Measurements from ENCODE around the gene CCDC88B.

Gene CCDC88B, protein sequence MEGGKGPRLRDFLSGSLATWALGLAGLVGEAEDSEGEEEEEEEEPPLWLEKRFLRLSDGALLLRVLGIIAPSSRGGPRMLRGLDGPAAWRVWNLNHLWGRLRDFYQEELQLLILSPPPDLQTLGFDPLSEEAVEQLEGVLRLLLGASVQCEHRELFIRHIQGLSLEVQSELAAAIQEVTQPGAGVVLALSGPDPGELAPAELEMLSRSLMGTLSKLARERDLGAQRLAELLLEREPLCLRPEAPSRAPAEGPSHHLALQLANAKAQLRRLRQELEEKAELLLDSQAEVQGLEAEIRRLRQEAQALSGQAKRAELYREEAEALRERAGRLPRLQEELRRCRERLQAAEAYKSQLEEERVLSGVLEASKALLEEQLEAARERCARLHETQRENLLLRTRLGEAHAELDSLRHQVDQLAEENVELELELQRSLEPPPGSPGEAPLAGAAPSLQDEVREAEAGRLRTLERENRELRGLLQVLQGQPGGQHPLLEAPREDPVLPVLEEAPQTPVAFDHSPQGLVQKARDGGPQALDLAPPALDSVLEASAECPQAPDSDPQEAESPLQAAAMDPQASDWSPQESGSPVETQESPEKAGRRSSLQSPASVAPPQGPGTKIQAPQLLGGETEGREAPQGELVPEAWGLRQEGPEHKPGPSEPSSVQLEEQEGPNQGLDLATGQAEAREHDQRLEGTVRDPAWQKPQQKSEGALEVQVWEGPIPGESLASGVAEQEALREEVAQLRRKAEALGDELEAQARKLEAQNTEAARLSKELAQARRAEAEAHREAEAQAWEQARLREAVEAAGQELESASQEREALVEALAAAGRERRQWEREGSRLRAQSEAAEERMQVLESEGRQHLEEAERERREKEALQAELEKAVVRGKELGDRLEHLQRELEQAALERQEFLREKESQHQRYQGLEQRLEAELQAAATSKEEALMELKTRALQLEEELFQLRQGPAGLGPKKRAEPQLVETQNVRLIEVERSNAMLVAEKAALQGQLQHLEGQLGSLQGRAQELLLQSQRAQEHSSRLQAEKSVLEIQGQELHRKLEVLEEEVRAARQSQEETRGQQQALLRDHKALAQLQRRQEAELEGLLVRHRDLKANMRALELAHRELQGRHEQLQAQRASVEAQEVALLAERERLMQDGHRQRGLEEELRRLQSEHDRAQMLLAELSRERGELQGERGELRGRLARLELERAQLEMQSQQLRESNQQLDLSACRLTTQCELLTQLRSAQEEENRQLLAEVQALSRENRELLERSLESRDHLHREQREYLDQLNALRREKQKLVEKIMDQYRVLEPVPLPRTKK (N-terminal part only)

DNA sequence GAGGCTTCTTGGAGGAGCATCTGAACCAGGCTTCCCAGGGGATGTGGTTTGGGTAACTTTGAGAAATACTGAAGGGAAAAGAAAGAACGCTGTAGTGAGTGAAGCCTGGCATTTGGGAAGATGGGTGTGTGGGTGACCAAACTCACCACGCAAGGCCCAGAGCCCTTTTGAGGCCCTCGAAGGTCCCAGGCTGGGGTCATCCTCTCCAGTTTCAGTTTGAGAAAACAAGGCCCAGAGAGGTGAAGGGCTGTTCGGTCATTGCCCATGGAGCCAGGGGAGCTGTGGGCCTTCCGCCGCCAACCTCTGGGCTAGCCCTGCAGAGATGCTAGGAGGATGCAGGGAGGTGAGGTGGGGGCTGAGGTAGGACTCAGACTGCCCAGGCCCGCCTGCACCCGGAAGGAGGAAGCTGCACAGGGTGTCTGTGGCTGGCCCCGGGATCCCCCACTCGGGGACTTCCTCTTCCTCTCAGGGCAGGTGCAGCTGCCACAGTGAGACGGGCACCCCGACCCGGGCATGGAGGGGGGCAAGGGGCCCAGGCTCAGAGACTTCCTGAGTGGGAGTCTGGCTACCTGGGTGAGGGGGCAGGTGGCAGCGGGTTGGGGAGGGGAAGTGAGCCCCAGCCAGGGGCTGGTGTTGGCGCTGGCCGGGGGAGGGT, at the start of gene CCDC88B:
Gene CCDC88B (plus strand): TSS at position 451 of the 655 bp plus-strand sequence. CDS start 63 bp downstream, at position 514.
- peak within 1 kb of the TSS; percentile 77 for H3K4me3 ChIP-seq (ENCODE audit: low read depth, low read length)
- peak; percentile 91 for DNase-seq (ENCODE audit: low read depth)
- TF ChIP-seq, protein P1, sequence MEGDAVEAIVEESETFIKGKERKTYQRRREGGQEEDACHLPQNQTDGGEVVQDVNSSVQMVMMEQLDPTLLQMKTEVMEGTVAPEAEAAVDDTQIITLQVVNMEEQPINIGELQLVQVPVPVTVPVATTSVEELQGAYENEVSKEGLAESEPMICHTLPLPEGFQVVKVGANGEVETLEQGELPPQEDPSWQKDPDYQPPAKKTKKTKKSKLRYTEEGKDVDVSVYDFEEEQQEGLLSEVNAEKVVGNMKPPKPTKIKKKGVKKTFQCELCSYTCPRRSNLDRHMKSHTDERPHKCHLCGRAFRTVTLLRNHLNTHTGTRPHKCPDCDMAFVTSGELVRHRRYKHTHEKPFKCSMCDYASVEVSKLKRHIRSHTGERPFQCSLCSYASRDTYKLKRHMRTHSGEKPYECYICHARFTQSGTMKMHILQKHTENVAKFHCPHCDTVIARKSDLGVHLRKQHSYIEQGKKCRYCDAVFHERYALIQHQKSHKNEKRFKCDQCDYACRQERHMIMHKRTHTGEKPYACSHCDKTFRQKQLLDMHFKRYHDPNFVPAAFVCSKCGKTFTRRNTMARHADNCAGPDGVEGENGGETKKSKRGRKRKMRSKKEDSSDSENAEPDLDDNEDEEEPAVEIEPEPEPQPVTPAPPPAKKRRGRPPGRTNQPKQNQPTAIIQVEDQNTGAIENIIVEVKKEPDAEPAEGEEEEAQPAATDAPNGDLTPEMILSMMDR (IDR thresholded peaks at IDR 0.05; ENCODE audit: insufficient read depth, low read depth, low read length, missing control alignments), result no peak

DNA sequence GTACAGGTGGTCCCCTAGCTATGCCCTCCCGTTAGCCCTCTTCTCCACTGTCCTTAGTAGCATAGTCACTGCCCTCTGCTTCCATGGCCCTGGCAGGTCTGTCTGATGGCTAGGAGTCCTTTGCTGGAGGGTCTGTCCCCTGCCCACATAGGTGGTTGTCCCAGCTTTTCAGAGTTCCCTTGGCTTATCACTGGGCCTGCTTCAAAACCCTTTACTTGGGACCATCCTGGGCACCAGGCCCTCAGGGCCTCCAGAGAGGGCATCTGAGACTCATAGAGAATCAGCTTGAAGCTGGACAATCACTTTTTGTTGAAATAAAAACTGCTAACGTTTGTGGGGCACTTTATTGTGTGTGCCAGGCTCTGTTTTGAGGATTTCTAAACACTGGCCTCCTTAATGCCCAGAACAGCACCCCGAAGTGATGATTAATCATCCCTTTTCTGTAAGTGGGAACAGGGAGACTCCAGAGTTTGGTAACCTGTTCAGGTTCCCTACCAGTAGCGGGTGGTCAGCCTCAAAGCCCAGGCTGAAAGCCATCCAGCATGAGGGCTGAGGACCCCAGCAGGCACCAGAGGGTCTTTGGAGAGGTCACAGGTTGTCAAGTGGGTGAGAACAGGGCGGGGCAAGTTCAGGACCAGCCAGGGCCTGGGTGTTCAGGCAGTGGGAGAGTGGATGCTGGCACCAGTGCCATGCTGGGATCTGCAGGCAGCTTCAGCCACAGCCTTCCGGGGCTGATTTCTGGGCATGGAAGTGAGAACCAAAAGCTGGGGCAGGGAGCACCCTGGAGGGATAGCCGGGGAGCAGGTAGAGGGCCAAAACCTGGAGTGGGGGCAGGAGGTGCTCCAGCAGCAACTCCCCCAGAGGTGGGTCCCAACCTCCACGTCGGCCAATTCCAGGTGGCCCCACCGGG, 49.4 kb upstream of the CCDC88B start:
- no peak for DNase-seq (ENCODE audit: low read depth)
- TF ChIP-seq, protein P1 (IDR thresholded peaks at IDR 0.05; ENCODE audit: insufficient read depth, low read depth, low read length, missing control alignments), result no peak
- H3K4me3 ChIP-seq (ENCODE audit: low read depth, low read length), result no peak overlapping the region

DNA sequence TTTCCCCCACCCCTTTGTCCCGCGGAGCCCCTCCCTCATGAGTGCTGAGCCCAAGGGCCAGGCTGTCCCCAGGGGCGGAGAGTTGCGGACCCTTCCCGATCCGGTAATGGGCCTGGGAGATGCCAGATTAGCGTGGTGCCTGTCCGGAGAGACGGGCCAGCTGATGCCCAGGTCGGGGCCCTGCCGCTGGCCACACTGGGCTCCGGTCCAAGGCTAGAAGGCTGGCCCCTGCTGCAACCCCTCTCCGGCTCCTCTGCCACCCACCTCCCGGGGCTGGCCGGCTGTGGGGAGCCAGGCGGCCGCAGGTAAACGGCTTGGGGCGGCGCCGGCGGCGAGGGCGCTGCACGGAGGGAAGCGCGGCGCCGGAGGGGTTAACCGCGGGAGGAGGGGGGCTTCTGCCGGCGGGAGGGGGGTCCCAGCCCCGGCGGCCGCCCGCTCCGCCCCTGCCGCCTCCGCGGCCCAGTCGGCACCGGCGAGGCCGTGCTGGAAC, 48.7 kb upstream of the CCDC88B start, which contains the start of gene KCNK4:
Gene KCNK4 (plus strand): TSS at position 41 of the 490 bp plus-strand sequence. CDS start 1,717 bp downstream, outside the sequence.
- H3K4me3 ChIP-seq (ENCODE audit: low read depth, low read length), result no peak within 1 kb of the TSS
- TF ChIP-seq, protein P1 (IDR thresholded peaks at IDR 0.05; ENCODE audit: insufficient read depth, low read depth, low read length, missing control alignments), result no peak

DNA sequence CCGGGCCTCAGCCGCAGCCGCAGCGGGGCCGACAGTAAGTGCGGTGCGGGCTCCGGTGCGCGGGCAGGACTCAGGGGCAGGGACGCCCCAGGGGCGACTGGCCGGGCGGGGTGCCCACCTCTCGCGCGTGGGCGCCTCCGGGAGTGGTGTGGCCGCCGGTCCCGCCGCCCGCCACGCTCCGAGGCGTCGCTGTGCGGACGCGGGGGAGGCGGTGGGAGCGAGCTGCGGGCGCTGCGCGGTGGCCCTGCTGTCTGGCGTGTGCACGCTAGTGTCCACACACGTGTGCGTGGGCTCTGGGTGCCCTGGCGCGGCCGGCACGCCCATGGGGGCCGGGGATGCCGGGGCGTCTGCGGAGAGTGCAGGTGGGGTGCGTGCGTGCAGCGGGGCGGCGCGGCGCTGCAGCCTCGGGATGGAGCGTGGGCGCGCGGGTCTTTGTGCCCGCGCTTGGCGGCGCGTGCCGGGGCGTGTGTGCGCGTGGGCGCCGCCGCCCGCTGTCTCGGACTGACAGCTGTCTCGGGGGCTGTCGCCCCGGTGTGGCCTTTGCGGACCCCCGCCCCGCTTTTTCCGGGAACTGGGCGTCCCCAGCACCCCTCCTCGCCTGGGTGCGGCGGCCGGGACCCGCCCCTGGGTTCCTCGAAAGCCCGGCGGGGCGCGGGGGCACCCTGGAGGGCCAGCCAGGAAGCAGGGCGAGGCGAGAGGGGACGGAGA, 48.1 kb upstream of the CCDC88B start:
- no peak for DNase-seq (ENCODE audit: low read depth)
- no peak overlapping the region for H3K4me3 ChIP-seq (ENCODE audit: low read depth, low read length)
- TF ChIP-seq, protein P1 (IDR thresholded peaks at IDR 0.05; ENCODE audit: insufficient read depth, low read depth, low read length, missing control alignments), result no peak

More for the DNA sequence above, 48.7 kb upstream of the CCDC88B start, which contains the start of gene KCNK4:
- DNase-seq (ENCODE audit: low read depth), result no peak

DNA sequence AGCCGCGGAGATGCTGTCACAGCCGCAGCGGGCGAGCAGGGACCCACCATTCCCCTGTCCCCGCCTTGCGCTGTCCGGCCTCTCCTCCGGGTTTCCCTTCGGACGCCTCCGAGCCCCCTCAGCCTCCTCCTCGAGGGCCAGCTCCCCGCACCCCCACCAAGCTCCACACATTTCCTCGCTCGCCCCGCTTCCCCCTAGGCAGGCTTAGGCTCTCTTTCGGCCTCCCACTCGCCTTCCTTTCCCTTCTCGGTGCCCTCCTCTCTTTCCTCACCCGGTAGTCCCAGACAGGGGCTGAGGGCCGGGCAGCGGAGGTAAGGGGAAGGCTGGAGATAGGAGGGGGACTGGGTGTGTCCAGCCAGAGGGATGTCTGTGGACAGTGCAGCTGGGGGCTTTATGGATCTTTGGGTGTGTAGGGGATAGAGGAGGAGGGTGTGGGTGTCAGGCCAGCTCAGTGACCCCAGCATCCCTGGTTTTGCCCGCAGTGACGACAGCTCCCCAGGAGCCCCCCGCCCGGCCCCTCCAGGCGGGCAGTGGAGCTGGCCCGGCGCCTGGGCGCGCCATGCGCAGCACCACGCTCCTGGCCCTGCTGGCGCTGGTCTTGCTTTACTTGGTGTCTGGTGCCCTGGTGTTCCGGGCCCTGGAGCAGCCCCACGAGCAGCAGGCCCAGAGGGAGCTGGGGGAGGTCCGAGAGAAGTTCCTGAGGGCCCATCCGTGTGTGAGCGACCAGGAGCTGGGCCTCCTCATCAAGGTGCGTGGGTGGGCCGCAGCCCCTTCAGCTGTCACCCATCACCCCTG, 47.3 kb upstream of the CCDC88B start:
- TF ChIP-seq, protein P1 (IDR thresholded peaks at IDR 0.05; ENCODE audit: insufficient read depth, low read depth, low read length, missing control alignments), result no peak
- no peak overlapping the region for H3K4me3 ChIP-seq (ENCODE audit: low read depth, low read length)
- DNase-seq (ENCODE audit: low read depth), result no peak
